GM18861 (cell line): ENCODE results near the gene IL17C.
A peak's percentile ranks its signal among the peaks of the same experiment; 100 is the strongest.

Source experiments
- ATAC-seq: cut with Tn5 transposase; IDR thresholded peaks from one replicate; pipeline ENCODE4 v1.9.1; 2021; ENCODE audit not compliant: unreplicated experiment

IL17C gene

DNA sequence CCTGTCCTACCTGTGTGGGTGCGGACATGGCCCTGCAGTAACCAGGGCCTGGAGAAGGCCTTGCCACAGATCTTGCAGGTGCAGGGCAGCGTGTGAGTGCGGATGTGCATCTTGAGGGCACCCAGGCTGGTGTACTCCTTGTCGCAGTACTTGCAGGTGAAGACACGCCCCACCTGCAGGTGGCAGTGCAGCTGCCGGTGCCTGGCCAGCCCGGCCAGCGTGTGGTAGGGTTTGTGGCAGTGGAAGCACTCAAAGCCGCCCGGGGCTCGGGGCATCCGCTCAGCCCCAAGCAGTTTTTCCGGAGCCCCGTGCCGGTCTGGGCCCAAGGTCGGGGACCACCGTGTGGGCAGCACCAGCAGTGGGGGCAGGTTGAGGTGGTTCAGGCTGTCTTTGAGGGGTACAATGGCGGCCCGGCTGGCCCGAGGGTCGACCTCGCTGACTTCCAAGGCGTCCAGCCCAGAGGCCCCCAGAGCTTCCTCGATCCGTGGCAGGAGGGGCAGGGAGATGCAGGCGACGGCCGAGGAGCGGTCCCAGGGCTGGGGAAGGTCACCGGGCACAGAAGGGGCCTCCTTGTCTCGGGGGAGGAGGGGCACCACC is 42.8 kb downstream of the IL17C start:
- no peak for ATAC-seq

DNA sequence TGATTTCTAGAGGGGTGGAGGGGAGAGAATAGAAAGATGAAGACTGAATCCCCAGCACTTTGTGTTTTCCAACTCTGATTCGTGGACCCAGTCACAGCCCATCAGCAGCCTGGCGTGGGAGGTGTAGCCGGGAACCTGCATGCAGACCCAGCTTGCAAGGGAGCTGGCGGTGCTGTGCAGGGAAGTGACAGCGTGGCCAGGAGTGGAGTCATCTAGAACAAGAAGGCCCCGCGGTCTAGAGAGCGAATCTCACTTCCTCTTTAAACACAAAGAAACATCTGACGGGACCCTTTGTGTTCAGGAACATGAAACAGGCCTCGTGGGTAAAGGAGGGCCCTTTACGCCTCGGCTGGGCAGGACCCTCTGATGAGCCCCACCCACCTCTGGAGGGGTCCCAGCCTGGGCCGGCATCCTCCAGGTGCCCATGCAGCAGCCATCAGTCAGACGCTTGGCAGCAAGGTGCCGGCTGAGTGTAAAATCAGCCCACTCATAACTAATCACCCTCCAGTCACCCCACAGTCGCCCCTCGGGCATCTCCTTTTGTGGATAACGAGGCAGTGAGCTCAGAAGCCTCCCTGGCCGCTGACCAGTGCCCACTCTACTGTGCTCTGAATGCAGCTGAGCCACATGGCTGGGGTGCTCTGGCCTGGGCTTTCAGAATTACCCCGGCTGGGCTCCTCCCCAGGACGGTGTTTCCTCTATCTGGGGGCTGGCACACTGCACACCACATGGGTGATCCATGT is 43.5 kb downstream of the IL17C start:
- peak; percentile 64 for ATAC-seq

DNA sequence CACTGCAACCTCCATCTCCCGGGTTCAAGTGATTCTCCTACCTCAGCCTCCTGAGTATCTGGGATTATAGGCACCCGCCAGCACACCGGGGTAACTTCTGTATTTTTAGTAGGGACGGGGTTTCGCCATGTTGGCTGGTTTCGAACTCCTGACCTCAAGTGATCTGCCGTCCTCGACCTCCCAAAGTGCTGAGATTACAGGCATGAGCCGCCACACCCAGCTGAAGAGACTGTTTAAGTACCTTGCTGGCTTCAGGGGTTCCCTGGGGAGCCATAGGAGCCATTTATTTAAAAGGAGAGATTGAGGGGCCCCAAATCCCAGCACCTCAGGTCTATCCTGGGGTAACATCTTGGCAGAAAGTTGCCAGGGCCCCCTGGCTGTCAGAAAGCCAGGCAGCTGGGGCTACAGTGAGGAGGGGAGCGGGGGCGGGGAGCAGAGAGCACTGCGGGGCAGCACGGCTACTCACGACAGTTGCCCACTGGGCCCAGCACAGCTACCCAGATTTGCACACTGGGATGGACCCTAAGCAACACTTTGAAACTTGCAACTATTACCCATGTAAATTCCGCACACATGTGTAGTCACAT is 46.3 kb downstream of the IL17C start:
- no peak for ATAC-seq

DNA sequence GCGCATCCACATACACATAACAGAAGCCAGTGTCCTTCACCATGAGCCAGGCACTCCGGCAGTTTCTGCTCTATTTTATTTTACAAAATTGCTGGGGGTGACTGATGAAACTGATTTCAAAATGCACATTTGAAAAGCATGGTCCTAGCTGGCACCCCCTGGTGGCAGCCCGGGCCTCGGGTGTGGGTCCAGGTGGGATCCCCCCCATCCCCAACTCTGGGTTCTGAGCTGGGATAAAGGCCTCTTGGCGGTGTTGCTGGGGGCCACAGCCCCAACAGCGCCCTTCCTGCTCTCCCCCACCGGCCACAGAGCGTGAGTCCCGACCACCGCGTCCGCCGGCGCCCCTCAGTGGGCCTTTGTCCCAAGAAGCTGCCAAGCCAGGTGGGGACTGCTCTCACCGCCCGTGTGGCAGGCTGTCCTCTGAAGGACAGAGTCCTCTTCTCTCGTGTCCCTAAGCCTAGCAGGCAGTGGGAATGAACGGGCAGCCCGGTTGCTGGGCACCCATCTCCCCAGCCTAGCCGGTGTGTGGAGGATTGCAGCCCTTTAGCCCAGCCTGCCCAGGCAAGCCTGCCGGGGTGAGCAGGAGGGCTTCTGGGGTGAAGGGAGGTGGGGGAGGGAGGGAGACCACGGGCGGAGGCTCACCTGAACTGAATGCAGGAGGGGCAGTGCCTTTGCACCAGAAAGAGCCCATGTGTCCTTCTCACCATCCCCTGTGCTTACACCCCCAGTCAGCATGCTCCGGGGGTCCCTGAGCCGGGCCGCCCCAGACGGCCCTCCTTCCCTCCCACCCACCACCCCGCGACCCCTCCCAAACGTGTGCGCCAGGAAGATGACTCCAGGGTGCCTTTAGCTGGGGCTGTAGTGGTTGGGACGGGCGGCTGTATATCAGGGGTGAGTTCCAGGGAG is 47.0 kb downstream of the IL17C start:
- no peak for ATAC-seq

DNA sequence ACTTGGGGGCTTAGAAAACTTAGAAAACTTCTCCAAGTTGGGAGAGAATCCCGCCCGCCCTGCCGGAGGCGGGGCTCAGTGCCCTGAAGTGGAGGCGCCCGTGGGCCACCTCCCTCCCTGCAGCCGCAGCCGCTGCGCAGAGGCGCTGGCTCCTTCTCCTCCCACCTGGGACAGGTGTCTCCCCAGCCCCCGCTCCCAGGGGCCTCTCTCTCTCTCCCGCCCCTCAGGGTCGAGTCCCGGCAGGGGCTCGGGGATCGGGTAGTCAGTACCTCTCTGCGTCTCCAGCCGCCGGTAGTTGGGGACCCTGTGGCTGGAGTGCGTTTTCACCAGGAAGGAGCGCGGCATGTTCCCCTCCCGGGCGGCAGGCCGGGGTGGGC is 47.7 kb downstream of the IL17C start:
- no peak for ATAC-seq

DNA sequence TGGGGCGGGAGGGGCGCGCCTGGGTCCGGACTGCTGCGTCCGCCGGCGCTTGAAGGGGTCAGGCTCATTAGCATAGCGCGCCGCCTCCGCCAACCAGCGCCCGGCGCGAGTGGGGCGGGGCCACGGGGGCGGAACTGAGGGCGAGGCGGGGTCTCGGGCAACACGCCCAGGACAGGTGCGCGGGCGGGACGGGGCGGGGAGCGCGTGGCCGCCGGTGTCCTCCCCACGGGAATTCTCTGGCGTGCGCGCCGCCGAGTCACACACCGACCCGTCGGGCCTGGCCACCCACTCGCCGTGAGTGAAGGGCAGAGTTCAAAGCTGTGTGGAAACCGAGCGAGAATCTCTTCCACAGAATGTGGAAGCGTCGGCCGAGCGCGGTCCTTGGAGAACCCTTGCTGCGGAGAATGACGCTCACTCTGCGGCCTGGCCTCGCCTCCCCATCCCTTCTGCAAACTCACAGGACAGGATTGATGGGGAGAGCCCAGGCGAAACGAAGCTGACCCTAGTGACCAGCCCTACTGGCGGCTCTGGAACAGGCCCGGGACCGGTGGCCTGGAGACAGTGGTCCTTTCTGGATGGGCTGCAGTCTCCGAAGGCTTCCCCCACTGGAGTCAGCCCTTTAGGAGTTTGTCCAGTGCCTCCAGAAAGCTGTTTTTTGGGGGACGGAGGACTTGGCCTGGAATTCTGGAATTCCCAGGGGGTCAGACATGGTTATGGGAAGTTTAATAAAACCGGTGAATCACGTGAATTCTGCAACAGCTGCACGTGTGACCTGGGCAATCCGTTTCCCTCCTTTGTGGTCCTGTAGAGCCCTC is 48.3 kb downstream of the IL17C start, which contains the start of gene SNAI3:
Gene SNAI3 (minus strand): TSS at position 69 of the 815 bp plus-strand sequence. CDS start 101 bp downstream, outside the sequence.
- ATAC-seq: peak; percentile 42

DNA sequence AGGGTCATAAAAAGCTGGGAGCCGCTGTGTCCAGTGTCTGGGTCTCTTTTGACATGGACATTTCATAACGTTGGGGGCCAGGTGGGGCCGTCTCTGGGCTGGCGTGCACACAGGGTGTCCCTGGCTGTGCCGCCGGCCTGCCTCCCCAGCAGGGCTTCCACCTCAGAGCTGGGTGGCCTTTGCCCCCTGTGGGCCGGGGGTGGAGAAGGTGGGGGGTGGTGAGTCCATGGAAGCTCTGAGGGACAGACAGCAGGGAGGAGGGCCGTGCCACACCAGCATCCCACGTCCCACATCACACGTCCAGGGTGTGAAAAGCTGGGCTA is 48.8 kb downstream of the IL17C start:
- no peak for ATAC-seq

DNA sequence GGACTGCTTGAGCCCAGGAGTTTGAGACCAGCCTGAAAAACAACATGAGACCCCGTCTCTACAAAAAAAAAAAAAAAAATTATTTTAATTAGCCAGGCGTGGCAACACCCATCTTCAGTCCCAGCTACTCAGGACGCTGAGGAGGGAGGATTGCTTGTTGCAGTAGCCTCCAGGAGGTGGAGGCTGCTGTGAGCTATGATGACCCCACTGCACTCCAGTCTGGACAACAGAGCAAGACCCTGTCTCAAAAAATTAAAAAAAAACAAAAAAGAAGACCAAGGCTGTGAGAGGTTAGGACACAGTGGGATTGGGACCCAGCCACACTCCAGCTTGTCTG is 49.3 kb downstream of the IL17C start:
- no peak for ATAC-seq

DNA sequence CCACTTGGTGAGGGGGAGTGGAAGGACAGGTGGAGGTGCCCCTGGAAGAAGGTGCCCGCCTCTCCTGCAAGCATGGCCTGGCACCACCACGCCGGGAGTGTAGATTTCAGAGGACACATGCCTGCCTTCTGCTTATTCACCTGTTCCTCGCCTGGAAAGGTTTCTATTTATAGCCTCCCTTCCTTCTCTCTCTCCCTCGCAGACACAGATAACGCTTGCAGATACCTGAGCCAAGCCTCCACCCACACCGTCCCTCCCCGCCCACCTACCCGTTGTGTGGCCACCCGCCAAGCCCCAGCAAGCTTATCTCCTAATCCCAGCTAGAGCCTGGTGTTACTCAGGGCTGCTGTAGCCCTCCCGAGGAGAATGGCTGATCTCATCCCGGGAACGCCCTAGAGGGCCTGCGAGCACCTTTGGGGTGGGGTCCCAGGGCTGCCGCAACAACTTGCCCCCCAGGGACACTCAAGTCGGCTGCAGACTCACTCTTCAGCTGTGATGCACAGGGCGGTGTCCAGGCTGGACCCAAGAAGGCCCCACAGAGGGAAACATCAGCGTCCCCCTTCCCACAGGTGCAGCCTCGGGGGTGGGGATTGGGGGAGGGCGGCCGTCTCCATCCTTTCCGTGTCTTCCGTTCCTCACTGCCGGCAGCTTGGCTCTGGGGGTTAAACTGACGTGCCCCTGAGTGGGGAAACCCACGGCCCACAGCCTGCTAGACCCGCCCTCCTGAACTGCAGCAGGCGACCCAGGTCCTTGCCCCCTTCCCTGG is 49.8 kb downstream of the IL17C start:
- ATAC-seq: no peak
